ENCODE results near the gene MOAP1.
"Not testable (repeated sequence)": the region's sequence is repeated elsewhere in the genome, so short reads cannot be mapped to it uniquely, and the experiment has no call there.

MOAP1 gene

DNA sequence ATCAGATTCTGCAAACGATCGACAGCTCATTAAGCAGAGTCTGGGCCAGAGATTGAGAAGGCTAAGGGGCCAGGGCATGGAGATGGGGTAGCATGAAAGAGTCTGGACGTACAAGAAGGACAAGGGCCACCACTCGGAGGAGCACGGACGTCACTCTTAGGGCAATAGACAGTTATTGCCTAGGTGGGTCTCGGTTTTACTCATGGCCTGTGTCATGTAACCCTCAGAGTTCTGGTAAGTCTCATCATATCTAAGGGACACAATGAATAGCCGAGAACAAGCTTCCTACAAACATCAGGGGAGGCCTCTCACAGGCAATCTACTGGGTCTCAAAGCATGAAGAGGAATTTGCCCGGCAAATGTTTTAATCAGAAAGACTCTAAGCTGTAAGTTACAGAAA lies 38.6 kb downstream of the MOAP1 start:
- no peak for DNase-seq (ENCODE audit: low spot score)

DNA sequence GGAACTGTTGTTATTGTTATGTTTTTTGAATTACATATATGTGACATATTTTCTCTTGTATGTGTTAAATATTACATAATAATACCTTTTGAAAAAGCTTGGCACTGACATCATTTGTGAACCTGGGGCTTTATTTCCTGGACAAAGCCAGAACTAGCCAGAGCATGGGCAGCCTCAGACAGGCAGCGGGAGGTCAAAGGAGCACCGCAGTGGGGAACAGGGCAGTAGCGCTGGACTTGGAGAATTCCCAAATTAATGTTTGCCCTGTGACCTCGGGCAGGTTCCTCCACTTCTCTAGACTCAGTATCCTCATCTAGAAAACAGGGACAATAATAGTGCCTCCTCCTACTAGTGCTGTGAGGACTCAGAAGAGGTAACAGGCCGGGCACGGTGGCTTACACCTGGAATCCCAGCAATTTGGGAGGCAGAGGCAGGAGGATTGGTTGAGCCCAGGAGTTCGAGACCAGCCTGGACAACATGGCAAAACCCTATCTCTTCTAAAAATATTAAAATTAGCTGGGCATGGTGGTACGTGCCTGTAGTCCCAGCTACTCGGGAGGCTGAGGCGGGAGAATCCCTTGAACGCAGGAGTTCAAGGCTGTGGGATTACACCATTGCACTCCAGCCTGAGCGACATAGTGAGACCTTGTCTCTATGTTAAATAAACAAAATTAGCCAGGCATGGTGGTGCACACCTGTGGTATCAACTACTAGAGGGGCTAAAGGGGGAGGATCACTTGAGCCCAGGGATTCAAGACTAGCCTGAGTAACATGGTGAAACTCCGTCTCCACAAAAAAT lies 41.6 kb downstream of the MOAP1 start:
- no peak for DNase-seq (ENCODE audit: low spot score)

DNA sequence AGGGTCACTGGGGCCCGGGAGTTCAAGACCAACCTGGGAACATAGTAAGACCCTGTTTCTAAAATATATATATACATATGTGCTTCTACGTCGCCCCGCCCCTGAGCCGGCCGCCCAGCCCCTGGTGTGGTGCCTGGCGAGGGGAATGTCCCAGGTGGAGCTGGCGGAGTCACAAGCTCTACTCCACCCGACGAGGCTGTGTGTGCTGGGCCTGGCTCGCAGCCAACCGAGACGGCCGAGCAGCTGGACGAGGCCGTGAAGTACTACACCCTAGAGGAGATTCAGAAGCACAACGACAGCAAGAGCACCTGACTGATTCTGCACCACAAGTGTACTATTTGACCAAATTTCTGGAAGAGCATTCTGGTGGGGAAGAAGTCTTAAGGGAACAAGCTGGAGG lies 46.8 kb downstream of the MOAP1 start:
- DNase-seq (ENCODE audit: low spot score): peak; percentile 28

DNA sequence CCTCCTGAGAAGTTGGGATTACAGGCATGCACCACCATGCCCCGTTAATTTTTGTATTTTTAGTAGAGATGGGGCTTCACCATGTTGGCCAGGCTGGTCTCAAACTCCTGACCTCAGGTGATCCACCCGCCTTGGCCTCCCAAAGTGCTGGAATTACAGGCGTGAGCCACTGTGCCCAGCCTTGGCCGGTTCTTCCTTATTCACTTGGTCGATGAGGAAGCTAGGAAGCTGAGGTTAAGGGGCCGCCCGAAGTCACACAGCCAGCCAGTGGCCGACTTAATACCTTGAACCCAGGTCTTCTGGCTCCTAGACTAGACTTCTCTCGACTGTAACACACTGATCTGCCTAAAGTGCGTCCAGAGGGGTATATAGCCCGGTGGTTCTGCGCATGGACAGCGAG lies 48.2 kb downstream of the MOAP1 start:
- not testable (repeated sequence) for DNase-seq (ENCODE audit: low spot score)

DNA sequence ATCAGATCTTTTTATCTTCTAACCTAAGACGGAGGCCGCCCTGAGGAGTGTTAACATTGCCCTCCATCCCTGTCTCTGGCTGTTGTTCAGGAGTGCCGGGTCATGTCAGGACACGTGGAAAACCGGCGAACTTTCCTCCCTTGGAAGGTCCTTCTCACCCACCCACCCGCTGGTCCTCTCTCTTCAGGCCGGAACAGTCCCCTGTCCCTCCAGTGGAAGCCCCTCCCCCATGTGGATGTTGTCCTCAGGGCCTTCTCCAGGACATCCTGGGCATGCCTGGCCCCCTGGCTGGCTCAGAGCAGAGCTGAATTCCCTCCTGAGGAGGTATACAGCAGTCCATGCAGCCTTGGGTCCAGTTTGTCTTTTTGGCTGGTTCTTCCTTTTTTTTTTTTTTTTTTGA lies 48.7 kb downstream of the MOAP1 start:
- DNase-seq (ENCODE audit: low spot score): no peak

DNA sequence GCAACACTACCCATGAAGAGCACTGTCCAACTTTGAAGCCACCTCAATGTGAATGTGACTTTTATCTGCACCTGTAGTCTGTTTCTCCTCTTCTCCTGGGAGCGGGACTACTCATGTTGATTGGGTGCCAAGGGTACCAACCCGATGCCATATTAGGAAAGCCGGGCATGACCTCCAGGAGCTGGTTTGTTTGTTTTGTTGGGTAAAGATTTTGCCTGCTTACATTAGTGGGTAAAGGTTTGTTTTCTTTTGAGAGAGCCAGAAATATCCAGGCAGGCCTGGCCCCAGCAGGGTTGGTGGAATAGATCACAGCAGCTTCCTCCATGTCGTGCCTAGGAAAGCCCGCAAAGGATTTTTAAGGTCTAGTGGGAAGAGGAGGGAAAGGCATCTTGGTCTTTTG lies 49.3 kb downstream of the MOAP1 start:
- no peak for DNase-seq (ENCODE audit: low spot score)

DNA sequence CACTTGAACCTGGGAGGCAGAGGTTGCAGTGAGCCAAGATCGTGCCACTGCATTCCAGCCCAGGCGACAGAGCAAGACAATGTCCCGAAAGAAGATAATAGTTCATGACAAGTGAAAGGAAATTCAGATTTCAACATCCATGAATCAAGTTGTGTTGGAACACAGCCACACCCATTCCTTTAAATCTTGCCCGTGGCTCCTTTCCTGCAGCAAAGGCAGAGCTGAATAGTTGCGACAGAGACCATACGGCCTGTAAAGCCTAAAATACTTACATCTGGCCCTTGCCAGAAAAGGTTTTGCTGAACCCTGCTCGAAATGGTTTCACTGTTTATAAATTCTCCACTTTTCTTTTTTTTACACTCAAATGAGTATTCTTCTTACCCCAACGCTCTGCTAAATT lies 51.2 kb downstream of the MOAP1 start:
- DNase-seq (ENCODE audit: low spot score): no peak

DNA sequence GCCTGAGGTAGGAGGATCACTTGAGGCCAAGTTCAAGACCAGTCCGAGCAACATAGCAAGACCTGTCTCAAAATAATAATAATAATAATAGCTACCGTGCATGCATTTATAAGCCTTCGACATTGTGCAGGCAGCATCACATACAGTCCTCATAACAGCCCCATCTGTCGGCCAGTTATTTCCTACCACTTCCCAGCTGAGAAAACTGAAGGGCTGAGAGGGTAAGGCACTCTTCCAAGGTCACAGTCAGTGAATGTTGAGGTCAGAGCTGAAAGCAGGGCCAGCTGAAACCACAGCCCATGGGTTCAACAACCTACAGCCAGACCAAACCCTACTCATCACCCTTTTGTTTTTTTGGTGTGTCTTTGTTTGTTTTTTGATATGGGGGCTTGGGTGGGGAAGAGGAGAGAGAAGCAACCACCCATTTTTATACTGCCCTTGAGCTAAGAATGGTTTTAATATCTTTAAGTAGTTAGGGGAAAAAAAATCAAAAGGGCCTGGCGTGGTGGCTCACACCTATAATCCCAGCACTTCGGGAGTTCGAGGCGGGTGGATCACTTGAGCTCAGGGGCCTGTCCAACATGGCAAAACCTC lies 52.1 kb downstream of the MOAP1 start:
- DNase-seq (ENCODE audit: low spot score): peak; percentile 23
